Activated B cell treated with CpG ODN at 0.5 μM for 24 hours (primary cell): ENCODE data around the gene DYNLT2. TPM values are rescaled to one million over a fixed set of nuclear protein-coding genes. Genes with fewer than 3 reads are reported as not detected.

Experiments
- ATAC-seq: fragments of 200-7000 bp; cut with Tn5 transposase; one replicate; pipeline ENCODE4 v1.10.0; 2021; ENCODE audit warnings: low read depth, mild to moderate bottlenecking, moderate library complexity
- CTCF ChIA-PET: fragments of 350-600 bp; sonication (Branson Sonifier 250); formaldehyde crosslinking; loops from one replicate; lab custom pipeline; 2021; ENCODE audit warnings: antibody characterized with exemption; lab: Charles Lee
- POLR2A ChIA-PET: fragments of 350-600 bp; sonication (Branson Sonifier 250); formaldehyde crosslinking; loops from one replicate; lab custom pipeline; 2021; ENCODE audit warnings: antibody characterized with exemption; lab: Charles Lee
- DNase-seq: peaks from one replicate; pipeline ENCODE4 v3.0.0; 2022
- H3K27ac Mint-ChIP-seq: one replicate; pipeline ENCODE4 v1.8.0; 2020; ENCODE audit warnings: mixed read lengths
- H3K27me3 Mint-ChIP-seq: one replicate; pipeline ENCODE4 v1.8.0; 2021; ENCODE audit warnings: mixed read lengths
- H3K36me3 Mint-ChIP-seq: one replicate; pipeline ENCODE4 v1.8.0; 2021; ENCODE audit warnings: low read depth, mixed read lengths
- H3K4me1 Mint-ChIP-seq: one replicate; pipeline ENCODE4 v1.8.0; 2021; ENCODE audit warnings: mixed read lengths
- H3K4me3 Mint-ChIP-seq: one replicate; pipeline ENCODE4 v1.8.0; 2020; ENCODE audit warnings: mild to moderate bottlenecking, mixed read lengths
- H3K9me3 Mint-ChIP-seq: one replicate; pipeline ENCODE4 v1.8.0; 2020; ENCODE audit warnings: mixed read lengths
- CTCF ChIP-seq: fragments of 200-600 bp; IDR thresholded peaks from one replicate; pipeline ENCODE4 v1.8.0; 2022; ENCODE audit warnings: antibody characterized with exemption, mild to moderate bottlenecking
- intact Hi-C: fragments of 100-400 bp; cut with micrococcal nuclease; formaldehyde crosslinking; loops from one replicate; pipeline ENCODE4 v1.15.1; 2024
- total RNA-seq: library from RNA; stranded (reverse); gene quantifications from 2 replicates; pipeline ENCODE4 v1.2.3, GENCODE V29; 2022

The DYNLT2 gene
- total RNA-seq, 1 donor from 2014 or later, result 4.4 TPM

- no peak for ATAC-seq
- TF ChIP-seq CTCF, result no peak
- no peak for DNase-seq
- Mint-ChIP-seq H3K27me3 (no peaks in the 10 kb centered on the region), H3K9me3 (no peaks in the 10 kb centered on the region), H3K4me3 (no peak overlapping the region), H3K27ac (no peak overlapping the region), H3K36me3 (peaks cover 25% of the 10 kb centered on the region), H3K4me1 (no peaks in the 10 kb centered on the region)
- ChIA-PET POLR2A (no interaction called here), CTCF (no interaction called here)
- intact Hi-C loops, result no loop called here
Observed at GRCh38 chr6:169783971-169784820, 32.8 kb upstream of the DYNLT2 start.

- TF ChIP-seq CTCF, result no peak
- Mint-ChIP-seq H3K4me1 (no peaks in the 10 kb centered on the region), H3K27ac (no peak overlapping the region), H3K36me3 (peaks cover 29% of the 10 kb centered on the region), H3K9me3 (no peaks in the 10 kb centered on the region), H3K27me3 (no peaks in the 10 kb centered on the region), H3K4me3 (no peak overlapping the region)
- no peak for DNase-seq
- CTCF ChIA-PET, result no interaction called here
- POLR2A ChIA-PET, result no interaction called here
- ATAC-seq, result no peak
- intact Hi-C loops, result no loop called here
Observed at GRCh38 chr6:169783401-169783800, 32.0 kb upstream of the DYNLT2 start.

- ATAC-seq (no peak), DNase-seq (no peak)
- CTCF ChIA-PET, result no interaction called here
- intact Hi-C loops, result no loop called here
- no peak for TF ChIP-seq CTCF
- Mint-ChIP-seq H3K4me3 (no peak overlapping the region), H3K27ac (no peak overlapping the region), H3K36me3 (peaks cover 32% of the 10 kb centered on the region), H3K9me3 (no peaks in the 10 kb centered on the region), H3K27me3 (no peaks in the 10 kb centered on the region), H3K4me1 (no peaks in the 10 kb centered on the region)
- POLR2A ChIA-PET, result no interaction called here
Observed at GRCh38 chr6:169782966-169783365, 31.6 kb upstream of the DYNLT2 start.

- Mint-ChIP-seq H3K4me3 (no peak overlapping the region), H3K4me1 (no peaks in the 10 kb centered on the region), H3K27me3 (no peaks in the 10 kb centered on the region), H3K27ac (no peak overlapping the region), H3K9me3 (no peaks in the 10 kb centered on the region), H3K36me3 (peaks cover 52% of the 10 kb centered on the region)
- POLR2A ChIA-PET, result no interaction called here
- CTCF ChIA-PET, result interaction anchor here (0.6 kb wide), 1 partner anchor 9 kb away, joined by 3 read pairs; no protein-coding TSS in a partner anchor
- DNase-seq, result no peak
- no peak for TF ChIP-seq CTCF
- no peak for ATAC-seq
- intact Hi-C loops, result no loop called here
Observed at GRCh38 chr6:169780571-169781091, 29.3 kb upstream of the DYNLT2 start.

GRCh38 chr6:169779896-169780295 is 28.5 kb upstream of the DYNLT2 start:
- no peak for TF ChIP-seq CTCF
- ATAC-seq (no peak), DNase-seq (no peak)
- ChIA-PET POLR2A (no interaction called here), CTCF (interaction anchor here (0.6 kb wide), 1 partner anchor 10 kb away, joined by 3 read pairs; no protein-coding TSS in a partner anchor)
- Mint-ChIP-seq H3K36me3 (peaks cover 57% of the 10 kb centered on the region), H3K27ac (no peak overlapping the region), H3K4me1 (no peaks in the 10 kb centered on the region), H3K9me3 (no peaks in the 10 kb centered on the region), H3K4me3 (no peak overlapping the region), H3K27me3 (no peaks in the 10 kb centered on the region)
- intact Hi-C loops, result no loop called here
